ENCODE results near the gene NOS1AP.

- TF ChIP-seq CTCF (IDR thresholded peaks at IDR 0.05; ENCODE audit: low read length), result no peak
- no peak for TF ChIP-seq EZH2 (IDR thresholded peaks at IDR 0.05; ENCODE audit: borderline replicate concordance, low read length)
Measured at GRCh38 chr1:162021124-162021523, 48.4 kb upstream of the NOS1AP start.

All from OCI-LY1 (cell line).